Pulmonary artery endothelial cell (primary cell): Measurements from ENCODE around the gene BPIFB2. TPM values are rescaled to one million over a fixed set of nuclear protein-coding genes. Genes with fewer than 3 reads are reported as not detected.

Experiments
- DNase-seq: peaks from one replicate; pipeline ENCODE4 v3.0.0-alpha.2; 2011; ENCODE audit warnings: low read depth, low spot score
- total RNA-seq: library from RNA; depleted of rRNA; stranded (reverse); fragments of >200 nt; gene quantifications from 2 replicates; pipeline ENCODE4 v1.2.3, GENCODE V29; 2014

The BPIFB2 gene
- total RNA-seq, 1 donor from 2014 or later = not detected

- no peak for DNase-seq
These were observed 60.3 kb downstream of the BPIFB2 start for GRCh38 chr20:33067806-33068205.

GRCh38 chr20:33068251-33068939 is 60.9 kb downstream of the BPIFB2 start:
- DNase-seq = no peak

- DNase-seq = no peak
These were observed 62.2 kb downstream of the BPIFB2 start for GRCh38 chr20:33069673-33070072.

DNA sequence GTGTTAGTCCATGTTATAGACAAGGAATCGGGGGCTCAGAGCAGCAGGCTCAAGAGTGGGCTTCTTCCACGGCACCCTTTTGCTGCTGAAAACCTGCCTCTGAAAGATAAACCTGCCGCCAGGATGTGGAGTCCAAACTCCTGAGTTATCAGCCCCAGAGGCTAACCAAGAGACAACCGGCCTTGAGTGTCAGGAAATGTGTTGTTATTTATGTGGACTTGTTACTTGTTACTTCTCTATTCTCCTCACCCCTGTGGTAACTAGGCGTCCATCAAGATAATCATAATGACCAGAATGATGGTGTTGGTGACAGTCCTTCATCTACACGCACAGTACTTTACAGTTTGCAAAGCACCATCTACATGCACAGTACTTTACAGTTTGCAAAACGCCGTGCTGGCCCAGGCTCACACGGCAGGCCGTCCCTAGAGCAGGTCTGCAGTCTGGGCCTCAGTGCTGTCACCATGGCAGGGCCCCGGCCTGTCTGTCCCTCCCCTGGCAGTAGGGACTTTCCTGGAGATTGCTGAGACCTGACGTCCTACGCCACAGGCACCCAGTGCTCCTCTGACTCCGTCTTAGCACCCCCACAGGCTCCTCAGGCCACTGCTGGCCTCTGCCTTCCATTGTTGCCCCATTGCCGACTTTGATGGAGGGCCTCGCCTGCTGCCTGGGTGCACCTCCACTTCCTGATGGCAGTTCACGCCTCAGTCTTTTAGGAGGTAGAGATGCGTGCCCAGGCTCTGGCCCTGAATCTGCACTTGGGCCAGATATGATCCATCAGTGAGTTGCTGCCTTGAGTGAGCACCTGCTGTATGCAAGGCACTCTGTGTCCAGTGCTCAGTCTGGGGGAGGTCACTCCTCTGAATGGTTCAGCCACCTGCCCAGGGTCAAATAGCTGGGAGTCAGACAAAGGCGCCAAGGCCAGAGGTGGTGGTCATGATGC is 62.9 kb downstream of the BPIFB2 start:
- DNase-seq = no peak

GRCh38 chr20:33071198-33071597 is 63.7 kb downstream of the BPIFB2 start:
- DNase-seq = no peak

GRCh38 chr20:33072362-33072761 is 64.9 kb downstream of the BPIFB2 start:
- no peak for DNase-seq

GRCh38 chr20:33072813-33073212 is 65.3 kb downstream of the BPIFB2 start:
- DNase-seq = no peak

Other genes starting within 250 kb of the BPIFB2 start
- gene DNMT3B, start 245.3 kb upstream of the BPIFB2 start, total RNA-seq = 4.0 and 4.9 TPM in 2 replicates
- gene MAPRE1, start 187.8 kb upstream of the BPIFB2 start, total RNA-seq = 123 and 154 TPM in 2 replicates
- gene EFCAB8, start 148.8 kb upstream of the BPIFB2 start, total RNA-seq = 0.04 and 0.07 TPM in 2 replicates
- not detected in 2 replicates for gene SUN5, start 3.3 kb upstream of the BPIFB2 start, total RNA-seq
- gene BPIFB6, start 23.9 kb downstream of the BPIFB2 start, total RNA-seq = not detected in 2 replicates
- gene BPIFB3, start 46.2 kb downstream of the BPIFB2 start, total RNA-seq = not detected in 2 replicates
- not detected in 2 replicates for gene BPIFB4, start 71.9 kb downstream of the BPIFB2 start, total RNA-seq
- not detected in 2 replicates for gene BPIFA2, start 160.5 kb downstream of the BPIFB2 start, total RNA-seq
- not detected in 2 replicates for gene BPIFA3, start 209.6 kb downstream of the BPIFB2 start, total RNA-seq
- not detected in 2 replicates for gene BPIFA1, start 228.3 kb downstream of the BPIFB2 start, total RNA-seq